GM10266 (cell line): ENCODE measurements around the gene SLC7A5.

Experiments used
- DNase-seq: peaks from one replicate; pipeline ENCODE4 v3.0.0; 2012; ENCODE audit errors: extremely low spot score
- CTCF ChIP-seq: IDR thresholded peaks from 2 replicates; pipeline ENCODE4 v1.5.1; 2012; ENCODE audit warnings: mild to moderate bottlenecking, low read depth; ENCODE audit not compliant: control insufficient read depth, insufficient read depth; ENCODE audit errors: missing control alignments

The SLC7A5 gene

GRCh38 chr16:87836346-87836843 lies 32.9 kb downstream of the SLC7A5 start:
- TF ChIP-seq CTCF = no peak
- no peak for DNase-seq

DNA sequence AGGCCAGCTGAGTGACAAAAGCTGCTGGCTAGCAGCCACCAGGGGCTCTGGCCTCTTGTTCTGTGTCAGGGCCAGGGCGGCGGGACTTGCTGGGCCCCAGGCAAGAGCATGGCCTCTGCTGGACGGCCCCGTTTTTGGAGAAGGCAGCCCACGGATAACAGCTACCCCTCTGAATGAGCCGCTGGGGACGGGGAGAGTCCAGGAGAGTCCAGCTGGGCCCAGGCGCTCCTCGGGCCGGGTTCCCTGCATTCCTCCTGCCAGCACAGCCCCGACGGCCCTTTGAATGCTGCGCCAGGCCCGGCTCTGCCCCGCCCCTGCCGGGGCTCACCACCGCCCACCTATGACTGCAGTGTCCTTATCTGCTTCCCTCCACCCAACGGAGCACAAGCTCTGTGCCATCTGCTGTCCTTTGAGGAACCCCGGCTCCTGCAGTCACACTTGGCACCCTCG lies 33.4 kb downstream of the SLC7A5 start:
- DNase-seq = no peak
- no peak for TF ChIP-seq CTCF

GRCh38 chr16:87834668-87835473 lies 34.4 kb downstream of the SLC7A5 start:
- no peak for DNase-seq
- TF ChIP-seq CTCF = no peak

- no peak for DNase-seq
- no peak for TF ChIP-seq CTCF
Observed at GRCh38 chr16:87834005-87834667, 35.2 kb downstream of the SLC7A5 start.

GRCh38 chr16:87833548-87833947 lies 35.8 kb downstream of the SLC7A5 start:
- DNase-seq = no peak
- TF ChIP-seq CTCF = no peak

- no peak for DNase-seq
- no peak for TF ChIP-seq CTCF
Observed at GRCh38 chr16:87832741-87833502, 36.4 kb downstream of the SLC7A5 start.

DNA sequence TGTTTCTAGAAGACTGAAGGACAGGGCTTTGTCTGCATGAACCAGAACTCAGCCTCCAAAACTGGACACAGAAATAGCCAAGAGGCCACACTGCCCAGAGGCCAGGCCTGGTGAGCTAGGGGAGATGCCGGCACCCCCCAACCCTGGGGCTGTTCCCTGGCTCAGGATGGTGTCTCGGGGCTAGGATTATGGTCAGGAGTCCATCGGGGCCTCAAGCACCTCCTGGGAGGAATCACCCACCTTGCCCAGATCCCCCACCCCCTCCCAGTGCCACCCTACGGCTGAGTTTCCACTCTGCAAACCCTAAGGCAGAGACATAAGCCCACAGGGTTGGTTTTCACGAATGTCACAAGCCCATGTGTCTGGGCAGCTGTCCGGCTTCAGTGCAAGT lies 37.2 kb downstream of the SLC7A5 start:
- no peak for TF ChIP-seq CTCF
- DNase-seq = no peak
